ENCODE measurements around the gene OCSTAMP. TPM values are rescaled to one million over a fixed set of nuclear protein-coding genes. Genes with fewer than 3 reads are reported as not detected.

OCSTAMP gene
- total and polyA plus RNA-seq, 12 donors = not detected

- no peak for TF ChIP-seq CTCF (IDR thresholded peaks at IDR 0.05)
- no peak for ATAC-seq
- Histone ChIP-seq H3K4me1 (peaks cover 0 to 28% (median 17%) of the 10 kb centered on the region in 9 donors), H3K27me3 (no peaks in the 10 kb centered on the region), H3K36me3 (no peaks in the 10 kb centered on the region), H3K4me3 (no peak overlapping the region), H3K9me3 (no peaks in the 10 kb centered on the region), H3K27ac (peak overlapping the region in 1 of 10 donors; percentile 9)
- intact Hi-C loops (cut with DNase I) = no loop called here
- 90 to 94% methylated on average over 3 of the region's 3 CpGs for WGBS, 2 donors
- DNase-seq = no peak
Measured at GRCh38 chr20:46572790-46573189, 22.3 kb upstream of the OCSTAMP start.

GRCh38 chr20:46572153-46572552 lies 21.7 kb upstream of the OCSTAMP start:
- peak overlapping the region in 4 of 10 donors; percentile 9 to 50 (median 14) for H3K27ac ChIP-seq

DNA sequence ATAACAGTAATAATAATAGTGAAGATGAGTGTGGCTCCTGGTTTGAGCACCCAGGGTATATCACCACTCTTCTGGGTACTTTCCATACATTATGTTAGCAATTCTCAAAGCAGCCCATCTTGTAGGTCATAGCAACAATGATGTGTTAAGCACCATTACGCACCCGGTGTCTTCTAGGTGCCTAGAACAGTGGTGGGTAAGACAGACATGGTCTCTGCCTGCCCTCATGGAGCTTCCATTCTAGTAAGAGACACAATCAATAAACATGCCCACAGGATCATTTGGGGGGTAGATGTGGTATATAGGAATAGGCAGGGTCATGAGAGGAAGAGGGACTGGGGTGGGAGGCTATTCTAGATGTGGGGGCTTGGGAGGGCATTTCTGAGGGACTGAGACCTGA lies 21.0 kb upstream of the OCSTAMP start:
- Histone ChIP-seq H3K36me3 (no peaks in the 10 kb centered on the region), H3K27me3 (no peaks in the 10 kb centered on the region), H3K4me1 (peaks cover 0 to 28% (median 17%) of the 10 kb centered on the region in 9 donors), H3K4me3 (no peak overlapping the region), H3K27ac (peak overlapping the region in 1 of 10 donors; percentile 9), H3K9me3 (no peaks in the 10 kb centered on the region)
- no peak for TF ChIP-seq CTCF (IDR thresholded peaks at IDR 0.05)
- WGBS, 2 donors = 95 to 100% methylated on average over 2 of the region's 2 CpGs
- intact Hi-C loops (cut with DNase I) = no loop called here
- no peak for ATAC-seq
- no peak for DNase-seq

More at GRCh38 chr20:46572153-46572552, 21.7 kb upstream of the OCSTAMP start:
- ATAC-seq (peak; percentile 44 to 72 (median 60)), DNase-seq (peak; percentile 41 to 66)
- WGBS, 2 donors = 21 to 27% methylated on average over 8 of the region's 8 CpGs
- no peaks in the 10 kb centered on the region for H3K9me3 ChIP-seq
- H3K4me3 ChIP-seq = no peak overlapping the region
- intact Hi-C loops (cut with DNase I) = no loop called here
- TF ChIP-seq CTCF (IDR thresholded peaks at IDR 0.05) = no peak
- peaks cover 0 to 28% (median 17%) of the 10 kb centered on the region in 9 donors for H3K4me1 ChIP-seq
- no peaks in the 10 kb centered on the region for H3K36me3 ChIP-seq
- no peaks in the 10 kb centered on the region for H3K27me3 ChIP-seq

DNA sequence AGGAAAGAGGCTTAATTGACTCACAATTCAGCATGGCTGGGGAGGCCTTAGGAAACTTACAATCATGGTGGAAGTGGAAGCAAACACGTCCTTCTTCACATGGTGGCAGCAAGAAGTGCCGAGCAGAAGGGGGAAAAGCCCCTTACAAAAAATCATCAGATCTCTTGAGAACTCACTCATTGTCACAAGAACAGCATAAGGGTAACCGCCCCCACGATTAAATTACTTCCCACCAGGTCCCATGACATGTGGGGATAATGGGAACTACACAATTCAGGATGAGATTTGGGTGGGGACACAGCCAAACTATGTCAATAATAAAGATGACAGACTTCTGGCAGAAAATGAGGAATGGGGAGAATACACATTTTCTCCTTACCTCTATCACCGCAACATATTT lies 20.5 kb upstream of the OCSTAMP start:
- Histone ChIP-seq H3K27me3 (no peaks in the 10 kb centered on the region), H3K27ac (no peak overlapping the region), H3K4me1 (peaks cover 0 to 28% (median 16%) of the 10 kb centered on the region in 9 donors), H3K36me3 (no peaks in the 10 kb centered on the region), H3K4me3 (no peak overlapping the region), H3K9me3 (no peaks in the 10 kb centered on the region)
- DNase-seq (no peak), ATAC-seq (no peak)
- no peak for TF ChIP-seq CTCF (IDR thresholded peaks at IDR 0.05)
- intact Hi-C loops (cut with DNase I) = no loop called here
- WGBS, 2 donors = 76 to 77% methylated on average over 5 of the region's 5 CpGs
